Parathyroid adenoma (tissue), 2 donors: ENCODE results near the gene STX18.

Source experiments
- H2AFZ ChIP-seq: fragments of 300-600 bp; sonication (generic); one replicate; pipeline ENCODE4 v1.7.0; 2017; ENCODE audit warnings: antibody characterized with exemption, mild to moderate bottlenecking
- H3K27ac ChIP-seq: fragments of 300-600 bp; sonication (generic); one replicate; pipeline ENCODE4 v1.7.0; 2017
- H3K27me3 ChIP-seq: fragments of 300-600 bp; sonication (generic); one replicate; pipeline ENCODE4 v1.7.0; 2017; ENCODE audit warnings: low read length; ENCODE audit not compliant: control insufficient read depth, insufficient read depth
- H3K36me3 ChIP-seq: fragments of 300-600 bp; sonication (generic); one replicate; pipeline ENCODE4 v1.7.0; 2017; ENCODE audit warnings: low read length; ENCODE audit not compliant: control insufficient read depth, insufficient read depth
- H3K4me1 ChIP-seq: fragments of 300-600 bp; sonication (generic); one replicate; pipeline ENCODE4 v1.7.0; 2017; ENCODE audit warnings: control low read depth
- H3K4me2 ChIP-seq: fragments of 300-600 bp; sonication (generic); one replicate; pipeline ENCODE4 v1.7.0; 2017; ENCODE audit warnings: low read length
- H3K4me3 ChIP-seq: fragments of 300-600 bp; sonication (generic); one replicate; pipeline ENCODE4 v1.7.0; 2017; ENCODE audit warnings: low read depth, low read length
- H3K79me2 ChIP-seq: fragments of 300-600 bp; sonication (generic); one replicate; pipeline ENCODE4 v1.7.0; 2017; ENCODE audit warnings: control low read depth
- H3K9ac ChIP-seq: fragments of 300-600 bp; sonication (generic); one replicate; pipeline ENCODE4 v1.7.0; 2017; ENCODE audit warnings: mild to moderate bottlenecking
- H3K9me3 ChIP-seq: fragments of 300-600 bp; sonication (generic); one replicate; pipeline ENCODE4 v1.7.0; 2017; ENCODE audit warnings: low read length; ENCODE audit not compliant: control insufficient read depth
- TF ChIP-seq, protein P1 (sequence below): fragments of 300-600 bp; sonication (generic); IDR thresholded peaks from one replicate; pipeline ENCODE4 v1.7.0; 2017; ENCODE audit warnings: antibody characterized with exemption, mild to moderate bottlenecking
- donor health status: primary hyperparathyroidism.

Gene STX18

DNA sequence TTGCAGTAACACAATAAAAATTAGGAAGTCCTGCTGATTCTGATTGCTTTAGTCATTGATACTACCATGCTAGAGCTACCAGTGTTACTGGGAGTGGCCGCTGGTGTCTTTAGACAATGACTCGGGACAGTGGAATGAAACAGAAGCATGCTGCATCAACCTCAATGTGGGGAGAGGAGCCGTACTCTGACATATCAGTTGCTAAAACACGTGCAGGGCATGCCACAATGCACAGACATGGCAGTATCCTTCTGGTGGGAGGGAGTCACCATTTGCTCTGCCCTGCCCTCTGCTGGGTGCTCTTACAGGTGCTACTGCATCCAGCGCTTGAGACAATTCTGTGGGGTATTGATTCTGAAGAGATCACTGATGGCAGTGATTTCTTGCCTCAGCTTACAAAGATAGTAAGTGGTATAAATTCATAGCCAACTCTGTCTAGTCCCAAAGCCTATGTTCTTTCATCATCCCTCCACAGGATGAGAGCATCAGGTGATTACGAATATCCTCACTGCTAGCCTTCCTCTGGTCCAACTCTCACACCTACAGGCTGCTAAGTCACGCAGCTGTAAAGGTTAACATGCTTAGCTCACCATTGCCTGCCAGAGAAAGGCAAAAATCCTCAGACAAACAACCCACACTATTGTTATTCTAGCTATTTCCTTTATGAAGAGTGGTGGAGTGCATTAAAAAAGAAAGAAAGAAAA lies 111.2 kb downstream of the STX18 start:
- no peaks in the 10 kb centered on the region for H3K36me3 ChIP-seq
- no peaks in the 10 kb centered on the region for H3K4me1 ChIP-seq
- TF ChIP-seq, protein P1, sequence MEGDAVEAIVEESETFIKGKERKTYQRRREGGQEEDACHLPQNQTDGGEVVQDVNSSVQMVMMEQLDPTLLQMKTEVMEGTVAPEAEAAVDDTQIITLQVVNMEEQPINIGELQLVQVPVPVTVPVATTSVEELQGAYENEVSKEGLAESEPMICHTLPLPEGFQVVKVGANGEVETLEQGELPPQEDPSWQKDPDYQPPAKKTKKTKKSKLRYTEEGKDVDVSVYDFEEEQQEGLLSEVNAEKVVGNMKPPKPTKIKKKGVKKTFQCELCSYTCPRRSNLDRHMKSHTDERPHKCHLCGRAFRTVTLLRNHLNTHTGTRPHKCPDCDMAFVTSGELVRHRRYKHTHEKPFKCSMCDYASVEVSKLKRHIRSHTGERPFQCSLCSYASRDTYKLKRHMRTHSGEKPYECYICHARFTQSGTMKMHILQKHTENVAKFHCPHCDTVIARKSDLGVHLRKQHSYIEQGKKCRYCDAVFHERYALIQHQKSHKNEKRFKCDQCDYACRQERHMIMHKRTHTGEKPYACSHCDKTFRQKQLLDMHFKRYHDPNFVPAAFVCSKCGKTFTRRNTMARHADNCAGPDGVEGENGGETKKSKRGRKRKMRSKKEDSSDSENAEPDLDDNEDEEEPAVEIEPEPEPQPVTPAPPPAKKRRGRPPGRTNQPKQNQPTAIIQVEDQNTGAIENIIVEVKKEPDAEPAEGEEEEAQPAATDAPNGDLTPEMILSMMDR: peak; percentile 19

DNA sequence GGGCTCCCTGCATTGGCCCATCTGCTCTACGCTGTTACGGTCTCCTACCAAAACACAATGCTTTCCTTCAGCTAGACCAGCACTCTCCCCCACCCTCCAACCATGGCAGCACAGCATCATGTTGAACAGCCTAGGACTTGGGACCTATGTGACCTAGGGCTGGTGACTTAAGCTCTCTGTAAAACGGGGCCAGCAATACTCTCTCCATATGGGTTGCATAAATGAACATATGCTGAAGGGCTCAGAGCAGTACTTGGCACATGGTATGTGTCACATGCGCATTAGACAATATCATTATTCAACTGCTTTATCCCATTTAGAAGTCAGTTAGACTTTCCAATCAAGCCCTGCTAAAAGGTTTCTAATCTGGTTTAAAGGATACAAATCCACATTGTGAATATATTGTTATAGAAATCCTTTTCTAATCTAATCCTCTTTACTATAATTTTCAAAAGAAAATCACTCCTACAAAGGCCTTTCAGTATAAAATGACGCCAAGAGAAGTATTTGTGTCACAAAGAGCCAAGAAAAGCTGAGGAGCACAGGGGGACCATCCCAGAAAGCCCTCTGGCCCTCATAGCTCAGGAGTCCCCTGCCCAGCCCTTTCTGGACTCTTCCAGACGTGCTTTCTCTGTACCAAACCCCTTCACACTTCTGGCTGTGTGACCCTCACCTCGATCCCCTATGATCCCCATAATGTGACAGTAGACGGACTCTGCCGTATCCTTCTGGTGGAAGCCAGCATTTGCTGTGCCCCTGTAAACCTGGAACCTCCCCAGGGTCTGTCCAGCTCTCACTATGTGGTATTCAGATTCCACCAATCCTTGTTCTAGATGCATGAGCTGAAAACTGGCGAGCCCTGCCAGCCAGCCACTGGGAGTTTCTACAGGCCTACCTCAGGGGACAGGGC lies 112.6 kb downstream of the STX18 start:
- H3K36me3 ChIP-seq: no peaks in the 10 kb centered on the region

More for the DNA sequence above, 111.2 kb downstream of the STX18 start:
- Histone ChIP-seq H3K27ac (no peak overlapping the region), H3K9ac (no peak overlapping the region), H2AFZ (no peak overlapping the region), H3K9me3 (no peaks in the 10 kb centered on the region), H3K27me3 (no peaks in the 10 kb centered on the region), H3K4me2 (no peak overlapping the region), H3K4me3 (no peak overlapping the region), H3K79me2 (no peaks in the 10 kb centered on the region)

DNA sequence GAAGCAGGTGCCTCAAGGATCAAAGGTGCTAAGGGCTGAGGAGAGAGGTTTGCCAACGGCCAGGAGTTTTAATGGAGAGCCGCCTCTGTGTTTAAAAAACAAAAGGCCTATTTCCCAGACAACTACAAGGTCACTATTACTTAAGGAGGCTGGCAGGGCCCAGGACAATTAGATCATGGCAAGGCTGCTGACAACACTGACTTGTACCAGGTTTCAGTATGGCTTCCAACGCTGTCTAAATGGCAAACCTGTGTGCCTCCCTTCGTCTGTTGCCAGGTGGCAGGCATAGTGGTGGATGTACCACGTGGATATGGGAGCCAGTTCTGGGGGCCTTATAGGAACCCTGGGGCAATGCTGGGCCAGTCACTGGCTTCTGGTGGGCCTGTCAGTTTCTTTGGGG lies 114.0 kb downstream of the STX18 start:
- H2AFZ ChIP-seq: no peak overlapping the region
- no peaks in the 10 kb centered on the region for H3K4me1 ChIP-seq
- no peak overlapping the region for H3K27ac ChIP-seq
- no peaks in the 10 kb centered on the region for H3K36me3 ChIP-seq
- no peak overlapping the region for H3K4me2 ChIP-seq
- H3K4me3 ChIP-seq: no peak overlapping the region
- no peaks in the 10 kb centered on the region for H3K79me2 ChIP-seq
- TF ChIP-seq, protein P1: no peak
- no peaks in the 10 kb centered on the region for H3K27me3 ChIP-seq
- no peaks in the 10 kb centered on the region for H3K9me3 ChIP-seq
- no peak overlapping the region for H3K9ac ChIP-seq

More for the DNA sequence above, 112.6 kb downstream of the STX18 start:
- Histone ChIP-seq H3K4me1 (no peaks in the 10 kb centered on the region), H3K9ac (no peak overlapping the region), H3K27ac (no peak overlapping the region), H2AFZ (no peak overlapping the region), H3K27me3 (no peaks in the 10 kb centered on the region), H3K4me3 (no peak overlapping the region), H3K9me3 (no peaks in the 10 kb centered on the region), H3K79me2 (no peaks in the 10 kb centered on the region), H3K4me2 (no peak overlapping the region)
- TF ChIP-seq, protein P1: no peak

DNA sequence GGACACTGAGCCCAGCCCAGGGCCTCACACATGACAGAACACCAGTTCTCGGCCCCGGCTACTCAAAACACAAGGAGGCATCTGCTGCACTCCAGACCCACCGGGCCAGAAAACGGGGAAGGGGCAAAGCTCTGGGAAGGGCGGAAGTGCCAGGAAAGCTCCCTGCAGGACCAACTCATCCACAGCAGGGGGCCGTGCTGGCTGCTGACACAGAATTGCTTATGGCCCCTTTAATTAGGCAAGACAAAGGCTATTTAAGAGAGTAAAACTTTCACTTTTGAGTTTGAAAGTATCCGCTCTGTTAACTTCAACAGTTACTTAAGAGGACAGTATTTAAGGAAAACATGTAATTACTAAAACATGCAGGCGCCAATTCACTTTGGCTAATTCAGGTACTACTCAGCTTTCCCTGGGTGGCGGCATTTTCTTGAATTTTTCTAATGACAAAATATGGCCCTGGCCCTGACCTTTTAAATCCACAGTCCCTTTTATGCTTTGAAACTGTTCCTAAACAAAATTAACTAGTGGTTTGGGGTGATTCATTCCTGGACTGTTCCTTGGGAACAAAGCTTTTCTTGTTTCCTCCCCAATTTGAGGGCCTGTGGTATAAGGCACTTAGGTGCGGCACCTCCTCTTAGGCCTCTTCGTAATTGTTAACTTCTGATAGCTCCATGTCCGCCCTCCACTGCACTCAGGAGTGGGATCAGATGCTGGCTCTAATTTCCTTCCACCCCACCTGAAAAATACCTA lies 114.6 kb downstream of the STX18 start:
- Histone ChIP-seq H3K4me3 (no peak overlapping the region), H3K27ac (no peak overlapping the region), H3K4me1 (no peaks in the 10 kb centered on the region), H3K9ac (no peak overlapping the region), H3K79me2 (no peaks in the 10 kb centered on the region), H3K9me3 (no peaks in the 10 kb centered on the region), H2AFZ (no peak overlapping the region), H3K4me2 (no peak overlapping the region), H3K36me3 (no peaks in the 10 kb centered on the region), H3K27me3 (no peaks in the 10 kb centered on the region)
- TF ChIP-seq, protein P1: no peak
